ENCODE data around the gene KSR1. TPM values are rescaled to one million over a fixed set of nuclear protein-coding genes. Genes with fewer than 3 reads are reported as not detected.
A peak's percentile ranks its signal among the peaks of the same experiment; 100 is the strongest.

Gene KSR1
- total and polyA plus RNA-seq, 10 of the 15 experiments (the other 5 are each of a cell fraction or from before 2014, with no cell fraction given): 0.97 to 66.6 (median 22.9) TPM

DNA sequence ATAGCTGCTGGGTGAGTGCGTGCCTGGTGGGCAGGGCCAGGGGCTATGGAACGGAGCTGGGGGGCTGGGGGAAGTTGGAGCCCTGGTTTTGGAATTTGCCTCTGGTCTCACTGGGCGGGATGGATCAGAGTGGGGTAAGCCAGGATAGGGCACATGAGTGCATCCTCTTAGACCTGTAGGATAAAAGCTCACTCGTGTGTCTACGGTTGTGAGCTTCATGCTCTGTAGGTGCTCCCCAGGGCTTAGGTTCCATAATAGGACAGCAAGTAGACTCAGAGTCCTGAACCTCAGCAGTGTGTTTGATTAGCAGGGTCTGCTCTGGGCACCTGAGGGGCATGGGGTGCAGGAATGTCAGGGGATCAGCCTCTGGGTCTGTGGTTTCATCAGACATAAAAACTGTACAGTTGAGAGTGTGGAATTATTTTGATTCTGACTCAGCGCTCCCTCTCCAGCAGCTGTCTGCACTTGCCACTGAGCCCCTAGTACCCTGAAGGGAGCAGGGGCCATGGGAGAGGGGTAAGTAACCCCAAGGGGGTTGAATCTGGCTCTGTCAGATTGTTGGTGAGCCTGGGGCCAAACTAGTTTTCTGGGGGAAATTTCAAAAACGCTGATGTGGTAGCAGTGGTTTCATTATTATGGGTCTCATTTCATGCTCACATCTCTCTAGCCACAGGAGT, 90.5 kb downstream of the KSR1 start (continued):
- TF ChIP-seq JUNB (IDR thresholded peaks at IDR 0.05) (peak; percentile 53; the same call in 1 of the 2 replicates), MEF2B (IDR thresholded peaks at IDR 0.05; ENCODE audit: partially characterized antibody, poor library complexity, severe bottlenecking) (peak; percentile 96), BCL11A (IDR thresholded peaks at IDR 0.05; ENCODE audit: low read depth, low read length) (0 out of 2 replicates have a peak, but pooled peaks have one; percentile 40), TCF12 (IDR thresholded peaks at IDR 0.05; ENCODE audit: low read depth, low read length) (peak; percentile 53; the same call in 1 of the 2 replicates), RUNX3 (IDR thresholded peaks at IDR 0.05; ENCODE audit: low read length) (peak; percentile 90), EZH2 (IDR thresholded peaks at IDR 0.05; ENCODE audit: borderline replicate concordance, control insufficient read depth, low read depth, low read length) (no peak), MEF2A (IDR thresholded peaks at IDR 0.05; ENCODE audit: insufficient read depth, low read depth, low read length) (no peak), YBX1 (IDR thresholded peaks at IDR 0.05) (no peak), EP300 (IDR thresholded peaks at IDR 0.05; ENCODE audit: borderline replicate concordance in 1 of 2, control insufficient read depth in 1 of 2, low read depth in 2 of 2, low read length in 2 of 2) (peak in 1 of 2 experiments; percentile 45; a peak in 2 of 4 replicates), TBL1XR1 (IDR thresholded peaks at IDR 0.05; ENCODE audit: low read depth, low read length) (no peak), NR2F1 (conservative IDR thresholded peaks at IDR 0.05) (peak; percentile 81), SRF (IDR thresholded peaks at IDR 0.05; ENCODE audit: low read depth in 2 of 2, low read length in 2 of 2) (0 out of 4 replicates have a peak, but pooled peaks of 1 of the 2 experiments have one; percentile 13), RAD51 (IDR thresholded peaks at IDR 0.05) (no peak), PAX5 (IDR thresholded peaks at IDR 0.05; ENCODE audit: borderline replicate concordance, low read depth, low read length) (0 out of 2 replicates have a peak, but pooled peaks have one; percentile 18)
- TF ChIP-seq, protein P1, sequence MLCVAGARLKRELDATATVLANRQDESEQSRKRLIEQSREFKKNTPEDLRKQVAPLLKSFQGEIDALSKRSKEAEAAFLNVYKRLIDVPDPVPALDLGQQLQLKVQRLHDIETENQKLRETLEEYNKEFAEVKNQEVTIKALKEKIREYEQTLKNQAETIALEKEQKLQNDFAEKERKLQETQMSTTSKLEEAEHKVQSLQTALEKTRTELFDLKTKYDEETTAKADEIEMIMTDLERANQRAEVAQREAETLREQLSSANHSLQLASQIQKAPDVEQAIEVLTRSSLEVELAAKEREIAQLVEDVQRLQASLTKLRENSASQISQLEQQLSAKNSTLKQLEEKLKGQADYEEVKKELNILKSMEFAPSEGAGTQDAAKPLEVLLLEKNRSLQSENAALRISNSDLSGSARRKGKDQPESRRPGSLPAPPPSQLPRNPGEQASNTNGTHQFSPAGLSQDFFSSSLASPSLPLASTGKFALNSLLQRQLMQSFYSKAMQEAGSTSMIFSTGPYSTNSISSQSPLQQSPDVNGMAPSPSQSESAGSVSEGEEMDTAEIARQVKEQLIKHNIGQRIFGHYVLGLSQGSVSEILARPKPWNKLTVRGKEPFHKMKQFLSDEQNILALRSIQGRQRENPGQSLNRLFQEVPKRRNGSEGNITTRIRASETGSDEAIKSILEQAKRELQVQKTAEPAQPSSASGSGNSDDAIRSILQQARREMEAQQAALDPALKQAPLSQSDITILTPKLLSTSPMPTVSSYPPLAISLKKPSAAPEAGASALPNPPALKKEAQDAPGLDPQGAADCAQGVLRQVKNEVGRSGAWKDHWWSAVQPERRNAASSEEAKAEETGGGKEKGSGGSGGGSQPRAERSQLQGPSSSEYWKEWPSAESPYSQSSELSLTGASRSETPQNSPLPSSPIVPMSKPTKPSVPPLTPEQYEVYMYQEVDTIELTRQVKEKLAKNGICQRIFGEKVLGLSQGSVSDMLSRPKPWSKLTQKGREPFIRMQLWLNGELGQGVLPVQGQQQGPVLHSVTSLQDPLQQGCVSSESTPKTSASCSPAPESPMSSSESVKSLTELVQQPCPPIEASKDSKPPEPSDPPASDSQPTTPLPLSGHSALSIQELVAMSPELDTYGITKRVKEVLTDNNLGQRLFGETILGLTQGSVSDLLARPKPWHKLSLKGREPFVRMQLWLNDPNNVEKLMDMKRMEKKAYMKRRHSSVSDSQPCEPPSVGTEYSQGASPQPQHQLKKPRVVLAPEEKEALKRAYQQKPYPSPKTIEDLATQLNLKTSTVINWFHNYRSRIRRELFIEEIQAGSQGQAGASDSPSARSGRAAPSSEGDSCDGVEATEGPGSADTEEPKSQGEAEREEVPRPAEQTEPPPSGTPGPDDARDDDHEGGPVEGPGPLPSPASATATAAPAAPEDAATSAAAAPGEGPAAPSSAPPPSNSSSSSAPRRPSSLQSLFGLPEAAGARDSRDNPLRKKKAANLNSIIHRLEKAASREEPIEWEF (IDR thresholded peaks at IDR 0.05; ENCODE audit: insufficient replicate concordance, low read depth, low read length): peak; percentile 56
- TF ChIP-seq, protein P2, sequence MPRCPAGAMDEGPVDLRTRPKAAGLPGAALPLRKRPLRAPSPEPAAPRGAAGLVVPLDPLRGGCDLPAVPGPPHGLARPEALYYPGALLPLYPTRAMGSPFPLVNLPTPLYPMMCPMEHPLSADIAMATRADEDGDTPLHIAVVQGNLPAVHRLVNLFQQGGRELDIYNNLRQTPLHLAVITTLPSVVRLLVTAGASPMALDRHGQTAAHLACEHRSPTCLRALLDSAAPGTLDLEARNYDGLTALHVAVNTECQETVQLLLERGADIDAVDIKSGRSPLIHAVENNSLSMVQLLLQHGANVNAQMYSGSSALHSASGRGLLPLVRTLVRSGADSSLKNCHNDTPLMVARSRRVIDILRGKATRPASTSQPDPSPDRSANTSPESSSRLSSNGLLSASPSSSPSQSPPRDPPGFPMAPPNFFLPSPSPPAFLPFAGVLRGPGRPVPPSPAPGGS (IDR thresholded peaks at IDR 0.05; ENCODE audit: borderline replicate concordance, insufficient read depth, low read depth, low read length, poor library complexity, severe bottlenecking): peak; percentile 73
- TF ChIP-seq, protein P3, sequence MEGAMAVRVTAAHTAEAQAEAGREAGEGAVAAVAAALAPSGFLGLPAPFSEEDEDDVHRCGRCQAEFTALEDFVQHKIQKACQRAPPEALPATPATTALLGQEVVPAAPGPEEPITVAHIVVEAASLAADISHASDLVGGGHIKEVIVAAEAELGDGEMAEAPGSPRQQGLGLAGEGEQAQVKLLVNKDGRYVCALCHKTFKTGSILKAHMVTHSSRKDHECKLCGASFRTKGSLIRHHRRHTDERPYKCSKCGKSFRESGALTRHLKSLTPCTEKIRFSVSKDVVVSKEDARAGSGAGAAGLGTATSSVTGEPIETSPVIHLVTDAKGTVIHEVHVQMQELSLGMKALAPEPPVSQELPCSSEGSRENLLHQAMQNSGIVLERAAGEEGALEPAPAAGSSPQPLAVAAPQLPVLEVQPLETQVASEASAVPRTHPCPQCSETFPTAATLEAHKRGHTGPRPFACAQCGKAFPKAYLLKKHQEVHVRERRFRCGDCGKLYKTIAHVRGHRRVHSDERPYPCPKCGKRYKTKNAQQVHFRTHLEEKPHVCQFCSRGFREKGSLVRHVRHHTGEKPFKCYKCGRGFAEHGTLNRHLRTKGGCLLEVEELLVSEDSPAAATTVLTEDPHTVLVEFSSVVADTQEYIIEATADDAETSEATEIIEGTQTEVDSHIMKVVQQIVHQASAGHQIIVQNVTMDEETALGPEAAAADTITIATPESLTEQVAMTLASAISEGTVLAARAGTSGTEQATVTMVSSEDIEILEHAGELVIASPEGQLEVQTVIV (IDR thresholded peaks at IDR 0.05; ENCODE audit: borderline replicate concordance, partially characterized antibody): no peak

All from GM12878 (cell line).